Smooth muscle cell (in vitro differentiated cells): ENCODE results near the gene RFC2. TPM values are rescaled to one million over a fixed set of nuclear protein-coding genes. Genes with fewer than 3 reads are reported as not detected.

Source experiments
- DNase-seq: peaks from one replicate; lab custom pipeline; 2025; ENCODE audit not compliant: unreplicated experiment; lab: John Stamatoyannopoulos, UW
- H2AFZ ChIP-seq: fragments of 200-600 bp; sonication (generic); 2 replicates; pipeline ENCODE4 v1.6.0; 2016; ENCODE audit warnings: antibody characterized with exemption, low read depth, mild to moderate bottlenecking
- H3F3A ChIP-seq: fragments of 200-600 bp; sonication (generic); 2 replicates; pipeline ENCODE4 v1.6.0; 2017; ENCODE audit warnings: antibody characterized with exemption, low read depth
- H3K27ac ChIP-seq: fragments of 200-600 bp; sonication (generic); 2 replicates; pipeline ENCODE4 v1.5.1; 2016; ENCODE audit warnings: low read depth, mild to moderate bottlenecking
- H3K27me3 ChIP-seq: fragments of 200-600 bp; sonication (generic); 2 replicates; pipeline ENCODE4 v1.6.1; 2016; ENCODE audit warnings: low read depth, mild to moderate bottlenecking
- H3K36me3 ChIP-seq: fragments of 200-600 bp; sonication (generic); 2 replicates; pipeline ENCODE4 v1.5.1; 2016; ENCODE audit warnings: low read depth
- H3K4me1 ChIP-seq: fragments of 200-600 bp; sonication (generic); 2 replicates; pipeline ENCODE4 v1.5.1; 2016; ENCODE audit warnings: low read depth
- H3K4me2 ChIP-seq: fragments of 200-600 bp; sonication (generic); 2 replicates; pipeline ENCODE4 v1.6.0; 2016; ENCODE audit warnings: mild to moderate bottlenecking
- H3K4me3 ChIP-seq: fragments of 200-600 bp; sonication (generic); 2 replicates; pipeline ENCODE4 v1.5.1; 2016; ENCODE audit warnings: mild to moderate bottlenecking
- H3K79me2 ChIP-seq: fragments of 200-600 bp; sonication (generic); 2 replicates; pipeline ENCODE4 v1.6.0; 2016; ENCODE audit warnings: low read depth, mild to moderate bottlenecking
- H3K9ac ChIP-seq: fragments of 200-600 bp; sonication (generic); 2 replicates; pipeline ENCODE4 v1.6.0; 2016; ENCODE audit warnings: low read depth
- H3K9me3 ChIP-seq: fragments of 200-600 bp; sonication (generic); replicated peaks from 2 replicates; pipeline ENCODE4 v1.5.1; 2016; ENCODE audit warnings: low read depth
- H4K20me1 ChIP-seq: fragments of 200-600 bp; sonication (generic); 2 replicates; pipeline ENCODE4 v1.6.0; 2016; ENCODE audit warnings: low read depth
- WGBS: methylation state at CpG from one replicate; pipeline ENCODE4 v1.1.7; 2016; ENCODE audit warnings: low lambda C conversion rate; 5-methylcytosine and 5-hydroxymethylcytosine counted together
- polyA plus RNA-seq: library from polyadenylated mRNA; unstranded; fragments of >200 nt; fragmentation: Nextera tagmentation; extraction: Ambion mirVana; gene quantifications from 2 replicates; pipeline ENCODE4 v1.2.1, GENCODE V29; 2016
- total RNA-seq: library from RNA; depleted of rRNA; stranded (reverse); fragments of >200 nt; gene quantifications from 2 replicates; pipeline ENCODE4 v1.2.3, GENCODE V29; 2014
- TF ChIP-seq, protein P1 (sequence below): fragments of 200-600 bp; sonication (generic); IDR thresholded peaks from 2 replicates; pipeline ENCODE4 v1.5.1; 2017; ENCODE audit warnings: borderline replicate concordance, mild to moderate bottlenecking, antibody characterized with exemption; ENCODE audit not compliant: insufficient read depth, poor library complexity, severe bottlenecking

The RFC2 gene
- total and polyA plus RNA-seq, 2 experiments from 2014 or later: 28.9 to 29.4 TPM

DNA sequence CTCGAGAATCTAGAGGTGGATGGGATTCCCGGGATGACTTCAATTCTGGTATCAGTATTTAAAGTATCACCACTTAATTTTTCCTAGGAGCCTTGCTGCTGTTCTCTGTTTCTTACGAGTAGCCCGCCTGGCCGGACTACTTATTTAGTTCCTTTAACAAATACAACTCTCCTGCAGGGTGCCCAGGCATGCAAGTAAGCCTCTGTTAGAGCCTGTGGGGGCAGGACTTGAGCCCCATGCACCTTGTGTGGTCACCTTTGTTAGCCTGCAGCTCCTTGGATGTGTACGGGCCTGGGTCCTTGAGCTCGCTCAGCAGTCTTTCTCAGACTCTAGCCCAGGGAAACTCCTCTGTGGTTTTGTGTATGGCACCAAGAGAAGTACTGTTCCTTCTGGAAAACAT is 63.9 kb downstream of the RFC2 start:
- Histone ChIP-seq H3K27ac (no peak overlapping the region), H3K27me3 (no peaks in the 10 kb centered on the region), H4K20me1 (peaks cover 97% of the 10 kb centered on the region), H3F3A (peaks cover 13% of the 10 kb centered on the region), H3K79me2 (peaks cover 62% of the 10 kb centered on the region), H3K9ac (no peak overlapping the region), H3K4me3 (no peak overlapping the region), H3K36me3 (peaks cover 26% of the 10 kb centered on the region), H3K4me1 (no peaks in the 10 kb centered on the region), H3K9me3 (no peaks in the 10 kb centered on the region), H2AFZ (no peak overlapping the region), H3K4me2 (no peak overlapping the region)
- 97% methylated on average over 7 of the region's 7 CpGs for WGBS
- no peak for DNase-seq
- TF ChIP-seq, protein P1, sequence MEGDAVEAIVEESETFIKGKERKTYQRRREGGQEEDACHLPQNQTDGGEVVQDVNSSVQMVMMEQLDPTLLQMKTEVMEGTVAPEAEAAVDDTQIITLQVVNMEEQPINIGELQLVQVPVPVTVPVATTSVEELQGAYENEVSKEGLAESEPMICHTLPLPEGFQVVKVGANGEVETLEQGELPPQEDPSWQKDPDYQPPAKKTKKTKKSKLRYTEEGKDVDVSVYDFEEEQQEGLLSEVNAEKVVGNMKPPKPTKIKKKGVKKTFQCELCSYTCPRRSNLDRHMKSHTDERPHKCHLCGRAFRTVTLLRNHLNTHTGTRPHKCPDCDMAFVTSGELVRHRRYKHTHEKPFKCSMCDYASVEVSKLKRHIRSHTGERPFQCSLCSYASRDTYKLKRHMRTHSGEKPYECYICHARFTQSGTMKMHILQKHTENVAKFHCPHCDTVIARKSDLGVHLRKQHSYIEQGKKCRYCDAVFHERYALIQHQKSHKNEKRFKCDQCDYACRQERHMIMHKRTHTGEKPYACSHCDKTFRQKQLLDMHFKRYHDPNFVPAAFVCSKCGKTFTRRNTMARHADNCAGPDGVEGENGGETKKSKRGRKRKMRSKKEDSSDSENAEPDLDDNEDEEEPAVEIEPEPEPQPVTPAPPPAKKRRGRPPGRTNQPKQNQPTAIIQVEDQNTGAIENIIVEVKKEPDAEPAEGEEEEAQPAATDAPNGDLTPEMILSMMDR: no peak

DNA sequence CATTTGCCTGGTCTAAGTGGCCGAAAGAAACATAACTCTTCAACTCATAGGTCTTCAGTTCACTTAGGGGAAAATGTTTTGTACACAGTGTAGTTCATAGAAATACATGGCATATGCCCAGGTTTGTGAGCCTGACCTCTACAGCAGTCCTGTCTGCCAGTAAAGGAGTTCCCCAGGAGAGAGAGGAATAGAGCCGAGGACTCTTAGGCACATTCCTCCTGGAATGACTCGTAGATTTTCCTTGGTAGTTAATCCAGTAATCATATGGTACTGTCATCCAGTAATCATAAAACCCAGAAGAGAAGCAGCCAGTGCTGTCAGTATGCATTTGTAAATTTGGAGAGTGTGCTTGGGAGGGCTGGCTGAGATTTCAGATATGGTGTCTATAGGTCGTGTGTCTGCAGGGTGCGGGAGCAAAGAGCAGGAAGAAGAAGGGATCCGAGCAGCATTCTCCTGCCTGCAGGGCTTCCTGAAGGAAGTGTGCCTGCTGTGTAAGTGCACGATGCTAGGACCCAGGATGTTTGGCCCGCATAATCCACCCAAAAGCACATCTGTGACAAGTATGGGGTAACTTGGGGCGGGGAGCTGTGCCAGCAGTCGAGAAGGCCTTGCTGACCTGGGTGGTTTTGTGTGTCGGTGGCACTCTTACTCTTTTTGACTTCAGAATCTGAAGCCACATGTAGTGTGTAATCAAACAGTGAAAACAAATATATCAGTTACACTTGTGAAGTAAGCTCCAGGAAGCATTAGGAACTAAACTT is 66.1 kb downstream of the RFC2 start:
- Histone ChIP-seq H3F3A (peaks cover 8% of the 10 kb centered on the region), H3K36me3 (peaks cover 17% of the 10 kb centered on the region), H3K4me3 (no peak overlapping the region), H2AFZ (no peak overlapping the region), H3K27ac (peak overlapping the region; percentile 41), H3K79me2 (peaks cover 81% of the 10 kb centered on the region), H3K4me2 (no peak overlapping the region), H4K20me1 (peaks cover 99% of the 10 kb centered on the region), H3K27me3 (no peaks in the 10 kb centered on the region), H3K9ac (no peak overlapping the region), H3K9me3 (no peaks in the 10 kb centered on the region), H3K4me1 (no peaks in the 10 kb centered on the region)
- no peak for DNase-seq
- TF ChIP-seq, protein P1: no peak
- 71% methylated on average over 11 of the region's 11 CpGs for WGBS

DNA sequence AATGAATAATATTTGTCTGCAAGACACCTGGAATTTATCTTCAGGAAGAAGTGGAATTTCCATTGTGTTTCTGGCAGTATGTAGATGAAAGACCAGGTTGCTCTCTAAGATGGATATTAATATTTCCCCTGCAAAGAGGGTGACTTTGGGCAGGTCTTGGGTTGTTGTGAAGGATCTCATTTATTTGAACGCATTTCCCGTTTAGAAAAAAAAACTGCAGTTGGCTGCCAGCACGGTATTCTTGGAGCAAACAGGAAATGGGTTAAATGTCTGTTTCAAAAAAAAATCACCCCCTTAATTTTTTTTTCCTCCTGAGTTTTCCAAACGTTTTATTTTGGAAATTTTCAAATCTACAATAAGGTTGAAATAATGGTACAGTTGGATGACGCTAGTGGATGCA is 68.6 kb downstream of the RFC2 start:
- 71% methylated on average over 5 of the region's 5 CpGs for WGBS
- Histone ChIP-seq H3K36me3 (peaks cover 4% of the 10 kb centered on the region), H3K4me1 (no peaks in the 10 kb centered on the region), H3K79me2 (peaks cover 94% of the 10 kb centered on the region), H3K4me2 (no peak overlapping the region), H3K27me3 (no peaks in the 10 kb centered on the region), H3K4me3 (no peak overlapping the region), H3K9me3 (no peaks in the 10 kb centered on the region), H3K9ac (no peak overlapping the region), H3F3A (peaks cover 8% of the 10 kb centered on the region), H4K20me1 (peaks cover 100% of the 10 kb centered on the region), H3K27ac (peak overlapping the region; percentile 22), H2AFZ (no peak overlapping the region)
- no peak for DNase-seq
- TF ChIP-seq, protein P1: no peak

DNA sequence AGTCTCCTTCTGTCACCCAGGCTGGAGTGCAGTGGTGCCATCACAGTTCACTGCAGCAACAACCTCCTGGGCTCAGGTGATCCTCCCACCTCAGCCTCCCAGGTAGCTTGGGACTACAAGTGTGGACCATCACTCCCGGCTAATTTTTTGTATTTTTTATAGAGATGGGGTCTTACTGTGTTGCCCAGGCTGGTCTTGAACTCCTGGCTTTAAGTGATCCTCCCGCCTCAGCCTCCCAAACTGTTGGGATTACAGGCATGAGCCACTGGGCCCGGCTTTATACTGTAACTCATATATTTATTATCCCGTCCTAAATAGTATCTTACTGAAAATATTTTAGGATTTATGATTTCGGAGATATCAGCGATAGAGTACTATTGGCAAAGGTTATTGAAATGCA is 69.2 kb downstream of the RFC2 start:
- WGBS: 97% methylated on average over 6 of the region's 6 CpGs
- no peak overlapping the region for H3K9ac ChIP-seq
- TF ChIP-seq, protein P1: no peak
- peaks cover 96% of the 10 kb centered on the region for H3K79me2 ChIP-seq
- no peaks in the 10 kb centered on the region for H3K36me3 ChIP-seq
- H3K9me3 ChIP-seq: no peaks in the 10 kb centered on the region
- DNase-seq: no peak
- H3K27ac ChIP-seq: no peak overlapping the region
- H4K20me1 ChIP-seq: peaks cover 100% of the 10 kb centered on the region
- H3K4me2 ChIP-seq: no peak overlapping the region
- no peak overlapping the region for H2AFZ ChIP-seq
- H3K4me1 ChIP-seq: no peaks in the 10 kb centered on the region
- no peaks in the 10 kb centered on the region for H3K27me3 ChIP-seq
- H3K4me3 ChIP-seq: no peak overlapping the region
- H3F3A ChIP-seq: peaks cover 13% of the 10 kb centered on the region
